Peyer's patch (tissue), 4 donors: ENCODE measurements around the gene EXD3. TPM values are rescaled to one million over a fixed set of nuclear protein-coding genes. Genes with fewer than 3 reads are reported as not detected.
A peak's percentile ranks its signal among the peaks of the same experiment; 100 is the strongest.

Experiments used
- DNase-seq, 3 donors: peaks; one replicate each; pipeline ENCODE4 v3.0.0-alpha.2; 2017 to 2019
- H3K27ac ChIP-seq, 4 donors: fragments of 200-600 bp; sonication (generic); one replicate each; pipeline ENCODE4 v1.5.1; 2016 to 2019
- H3K27me3 ChIP-seq, 2 donors: fragments of 200-600 bp; sonication (generic); one replicate each; pipeline ENCODE4 v1.5.1; 2019
- H3K36me3 ChIP-seq, 3 donors: fragments of 200-600 bp; sonication (generic); one replicate each; pipeline ENCODE4 v1.5.1; 2016 to 2019
- H3K4me1 ChIP-seq, 4 donors: fragments of 200-600 bp; sonication (generic); one replicate each; pipeline ENCODE4 v1.5.1; 2016 to 2019
- H3K4me3 ChIP-seq, 4 donors: fragments of 200-600 bp; sonication (generic); 1 replicate in 3 of 4; 2 replicates in 1 of 4; pipeline ENCODE4 v1.5.1; 2016 to 2019; ENCODE audit warnings: mild to moderate bottlenecking in 1 of 4
- H3K9me3 ChIP-seq, 4 donors: fragments of 200-600 bp; sonication (generic); one replicate each; pipeline ENCODE4 v1.5.1; 2016 to 2019; ENCODE audit warnings: mild to moderate bottlenecking in 1 of 4
- CTCF ChIP-seq, 6 experiments: fragments of 450-650 bp in 4 of 6; fragments of 200-600 bp in 2 of 6; sonication (generic) in 1 of 6; IDR thresholded peaks; one replicate each; pipeline ENCODE4 v1.5.1; 2017 to 2019; ENCODE audit warnings: antibody characterized with exemption in 6 of 6, mild to moderate bottlenecking in 3 of 6, moderate library complexity in 1 of 6
- POLR2A ChIP-seq, 2 donors: fragments of 450-650 bp; IDR thresholded peaks; one replicate each; pipeline ENCODE4 v1.5.1; 2017; ENCODE audit warnings: antibody characterized with exemption in 2 of 2, mild to moderate bottlenecking in 2 of 2, moderate library complexity in 2 of 2
- total RNA-seq, 4 donors: library from RNA; depleted of rRNA; stranded (reverse); fragments of >200 nt; gene quantifications; one replicate each; pipeline ENCODE4 v1.1.0, GENCODE V29; 2016

Gene EXD3
- total RNA-seq, 4 donors from 2014 or later = 38.7 to 82.4 (median 61.6) TPM

- Histone ChIP-seq H3K9me3 (no peaks in the 10 kb centered on the region), H3K4me1 (peaks cover 5 to 30% (median 13%) of the 10 kb centered on the region in 4 donors), H3K27me3 (no peaks in the 10 kb centered on the region), H3K27ac (peak overlapping the region in 3 of 4 donors; percentile 84 to 99 (median 96)), H3K4me3 (no peak overlapping the region), H3K36me3 (no peaks in the 10 kb centered on the region)
- peak in 1 of 3 donors; percentile 53 for DNase-seq
- TF ChIP-seq CTCF (IDR thresholded peaks at IDR 0.05) = no peak
- TF ChIP-seq POLR2A (IDR thresholded peaks at IDR 0.05) = no peak
Observed at GRCh38 chr9:137293094-137293481, 129.9 kb downstream of the EXD3 start.

- peak in 2 of 3 donors; percentile 83 to 85 for DNase-seq
- H3K4me3 ChIP-seq = no peak overlapping the region
Observed at GRCh38 chr9:137286975-137287383, 136.0 kb downstream of the EXD3 start.

GRCh38 chr9:137281345-137282116 lies 141.4 kb downstream of the EXD3 start:
- H3K4me3 ChIP-seq = no peak overlapping the region
- no peaks in the 10 kb centered on the region for H3K27me3 ChIP-seq
- no peak for TF ChIP-seq CTCF (IDR thresholded peaks at IDR 0.05)
- no peak for TF ChIP-seq POLR2A (IDR thresholded peaks at IDR 0.05)
- no peak for DNase-seq
- H3K36me3 ChIP-seq = peaks cover 0 to 18% (median 3%) of the 10 kb centered on the region in 3 donors
- no peaks in the 10 kb centered on the region for H3K9me3 ChIP-seq
- peak overlapping the region in 1 of 4 donors; percentile 57 for H3K27ac ChIP-seq
- H3K4me1 ChIP-seq = peaks cover 7 to 36% (median 13%) of the 10 kb centered on the region in 4 donors

More at GRCh38 chr9:137286975-137287383, 136.0 kb downstream of the EXD3 start:
- no peaks in the 10 kb centered on the region for H3K9me3 ChIP-seq
- peak overlapping the region in 1 of 4 donors; percentile 27 for H3K27ac ChIP-seq
- H3K4me1 ChIP-seq = no peaks in the 10 kb centered on the region
- peaks cover 0 to 3% (median 0%) of the 10 kb centered on the region in 3 donors for H3K36me3 ChIP-seq
- TF ChIP-seq CTCF (IDR thresholded peaks at IDR 0.05) = peak in 4 of 6 experiments; percentile 28 to 91 (median 87)
- TF ChIP-seq POLR2A (IDR thresholded peaks at IDR 0.05) = no peak
- H3K27me3 ChIP-seq = no peaks in the 10 kb centered on the region

GRCh38 chr9:137280474-137281344 lies 142.3 kb downstream of the EXD3 start:
- Histone ChIP-seq H3K9me3 (no peaks in the 10 kb centered on the region), H3K4me3 (peak overlapping the region in 1 of 4 donors; percentile 12), H3K4me1 (peaks cover 11 to 44% (median 17%) of the 10 kb centered on the region in 4 donors), H3K27ac (peak overlapping the region in 1 of 4 donors; percentile 57), H3K36me3 (peaks cover 0 to 18% (median 3%) of the 10 kb centered on the region in 3 donors), H3K27me3 (no peaks in the 10 kb centered on the region)
- no peak for DNase-seq
- TF ChIP-seq POLR2A (IDR thresholded peaks at IDR 0.05) (no peak), CTCF (IDR thresholded peaks at IDR 0.05) (peak in 4 of 6 experiments; percentile 20 to 30 (median 23))

- Histone ChIP-seq H3K4me3 (no peak overlapping the region), H3K36me3 (peaks cover 0 to 18% (median 3%) of the 10 kb centered on the region in 3 donors), H3K4me1 (peaks cover 11 to 46% (median 17%) of the 10 kb centered on the region in 4 donors), H3K9me3 (no peaks in the 10 kb centered on the region), H3K27ac (no peak overlapping the region), H3K27me3 (no peaks in the 10 kb centered on the region)
- DNase-seq = no peak
- no peak for TF ChIP-seq CTCF (IDR thresholded peaks at IDR 0.05)
- no peak for TF ChIP-seq POLR2A (IDR thresholded peaks at IDR 0.05)
Observed at GRCh38 chr9:137279741-137280473, 143.1 kb downstream of the EXD3 start.
